Stimulated activated CD8-positive, alpha-beta memory T cell treated with anti-CD3 and anti-CD28 coated beads, Interleukin-12 subunit alpha, Interleukin-12 subunit beta, amount 100 ng/mL, for 1 hour (primary cell): ENCODE results near the gene HCFC1.

ENCODE experiments used
- DNase-seq: peaks from one replicate; pipeline ENCODE4 v3.0.0-alpha.2; 2020; ENCODE audit warnings: low read depth

HCFC1 gene

GRCh38 chrX:153974003-153974725 lies 2.5 kb upstream of the HCFC1 start:
- DNase-seq = no peak

- no peak for DNase-seq
Measured at GRCh38 chrX:153973127-153974002, 1.7 kb upstream of the HCFC1 start.

- DNase-seq = peak; percentile 75
Measured at GRCh38 chrX:153972368-153973126, 929 bp upstream of the HCFC1 start, which contains the start of gene TMEM187. Gene TMEM187, plus strand, starts transcription at chrX:153972754. Its CDS starts 9,309 bp downstream, at chrX:153982063.

GRCh38 chrX:153971124-153971449 lies 531 bp downstream of the HCFC1 start:
- peak; percentile 75 for DNase-seq

GRCh38 chrX:153970357-153971123 lies 1.1 kb downstream of the HCFC1 start:
- DNase-seq = no peak

- no peak for DNase-seq
Measured at GRCh38 chrX:153969904-153970356, 1.7 kb downstream of the HCFC1 start.

- no peak for DNase-seq
Measured at GRCh38 chrX:153969125-153969903, 2.3 kb downstream of the HCFC1 start.

GRCh38 chrX:153968754-153969124 lies 2.9 kb downstream of the HCFC1 start:
- no peak for DNase-seq

- DNase-seq = no peak
Measured at GRCh38 chrX:153968255-153968654, 3.4 kb downstream of the HCFC1 start.

- no peak for DNase-seq
Measured at GRCh38 chrX:153967536-153968224, 3.9 kb downstream of the HCFC1 start.

- DNase-seq = no peak
Measured at GRCh38 chrX:153966841-153967535, 4.6 kb downstream of the HCFC1 start.

- DNase-seq = no peak
Measured at GRCh38 chrX:153966283-153966688, 5.3 kb downstream of the HCFC1 start.

- no peak for DNase-seq
Measured at GRCh38 chrX:153965406-153965805, 6.2 kb downstream of the HCFC1 start.

- DNase-seq = no peak
Measured at GRCh38 chrX:153964105-153964504, 7.5 kb downstream of the HCFC1 start.

GRCh38 chrX:153963546-153963945 lies 8.1 kb downstream of the HCFC1 start:
- DNase-seq = no peak

GRCh38 chrX:153961292-153961691 lies 10.3 kb downstream of the HCFC1 start:
- DNase-seq = no peak

- DNase-seq = no peak
Measured at GRCh38 chrX:153960786-153961185, 10.8 kb downstream of the HCFC1 start.

- no peak for DNase-seq
Measured at GRCh38 chrX:153960077-153960476, 11.5 kb downstream of the HCFC1 start.

- DNase-seq = no peak
Measured at GRCh38 chrX:153959649-153960048, 12.0 kb downstream of the HCFC1 start.

- no peak for DNase-seq
Measured at GRCh38 chrX:153958605-153959004, 13.0 kb downstream of the HCFC1 start.
